Measurements from ENCODE around the gene NFATC3.

Gene NFATC3

DNA sequence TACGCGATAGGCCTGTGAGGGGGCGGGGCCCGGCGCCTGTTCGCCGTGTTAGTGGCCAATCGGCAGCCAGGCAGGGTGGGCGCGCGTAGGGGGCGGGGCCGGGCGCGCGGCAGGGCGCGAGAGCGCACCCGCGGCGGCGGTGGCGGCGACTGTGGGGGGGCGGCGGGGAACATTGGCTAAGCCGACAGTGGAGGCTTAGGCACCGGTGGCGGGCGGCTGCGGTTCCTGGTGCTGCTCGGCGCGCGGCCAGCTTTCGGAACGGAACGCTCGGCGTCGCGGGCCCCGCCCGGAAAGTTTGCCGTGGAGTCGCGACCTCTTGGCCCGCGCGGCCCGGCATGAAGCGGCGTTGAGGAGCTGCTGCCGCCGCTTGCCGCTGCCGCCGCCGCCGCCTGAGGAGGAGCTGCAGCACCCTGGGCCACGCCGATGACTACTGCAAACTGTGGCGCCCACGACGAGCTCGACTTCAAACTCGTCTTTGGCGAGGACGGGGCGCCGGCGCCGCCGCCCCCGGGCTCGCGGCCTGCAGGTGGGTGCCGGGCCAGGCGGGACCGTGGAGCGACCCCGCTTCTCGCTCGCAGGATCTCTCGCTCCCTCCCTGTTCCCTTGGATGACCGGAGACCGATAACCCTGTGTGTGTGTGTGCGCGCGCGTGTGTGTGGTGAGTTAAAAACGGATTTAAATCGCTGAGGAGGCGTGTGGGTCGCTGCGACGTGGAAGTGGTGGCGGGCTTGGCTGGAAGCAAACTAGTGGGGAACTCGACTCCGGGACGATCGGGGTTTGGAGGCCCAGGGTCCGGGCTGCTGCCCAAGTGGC is at the start of gene NFATC3:
NFATC3 (plus strand) TSS at position 112 of the 813 bp plus-strand sequence; CDS start at position 424, 312 bp downstream.
- DNase-seq, result peak; percentile 75

DNA sequence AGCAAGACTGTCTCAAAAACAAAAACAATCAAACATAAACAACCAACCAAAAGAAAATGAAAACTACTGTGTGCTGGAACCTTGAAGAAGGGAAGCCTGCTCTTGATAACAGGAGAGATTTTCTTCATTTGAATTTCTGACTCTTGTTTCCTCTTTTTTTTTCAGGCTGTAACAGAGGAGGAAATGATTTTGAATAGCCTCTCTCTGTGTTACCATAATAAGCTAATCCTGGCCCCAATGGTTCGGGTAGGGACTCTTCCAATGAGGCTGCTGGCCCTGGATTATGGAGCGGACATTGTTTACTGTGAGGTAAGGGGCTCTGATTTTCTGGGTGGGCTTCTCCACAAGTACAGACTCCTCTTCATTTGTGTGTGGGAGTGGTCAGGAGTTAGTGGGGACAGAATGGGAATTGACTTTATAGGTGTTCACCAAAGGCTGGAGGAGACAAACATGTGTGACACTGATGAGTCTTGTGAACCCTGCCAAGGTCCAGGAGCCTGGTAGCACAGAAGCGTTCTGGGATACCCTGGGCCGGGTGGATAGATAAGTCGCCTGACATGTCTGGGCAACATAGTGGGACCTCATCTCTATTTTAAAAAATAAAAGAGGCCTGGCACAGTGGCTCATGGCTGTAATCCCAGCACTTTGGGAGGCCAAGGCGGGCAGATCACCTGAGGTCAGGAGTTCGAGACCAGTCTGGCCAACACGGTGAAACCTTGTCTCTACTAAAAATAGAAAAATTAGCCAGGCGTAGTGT is 47.2 kb upstream of the NFATC3 start:
- DNase-seq, result no peak

DNA sequence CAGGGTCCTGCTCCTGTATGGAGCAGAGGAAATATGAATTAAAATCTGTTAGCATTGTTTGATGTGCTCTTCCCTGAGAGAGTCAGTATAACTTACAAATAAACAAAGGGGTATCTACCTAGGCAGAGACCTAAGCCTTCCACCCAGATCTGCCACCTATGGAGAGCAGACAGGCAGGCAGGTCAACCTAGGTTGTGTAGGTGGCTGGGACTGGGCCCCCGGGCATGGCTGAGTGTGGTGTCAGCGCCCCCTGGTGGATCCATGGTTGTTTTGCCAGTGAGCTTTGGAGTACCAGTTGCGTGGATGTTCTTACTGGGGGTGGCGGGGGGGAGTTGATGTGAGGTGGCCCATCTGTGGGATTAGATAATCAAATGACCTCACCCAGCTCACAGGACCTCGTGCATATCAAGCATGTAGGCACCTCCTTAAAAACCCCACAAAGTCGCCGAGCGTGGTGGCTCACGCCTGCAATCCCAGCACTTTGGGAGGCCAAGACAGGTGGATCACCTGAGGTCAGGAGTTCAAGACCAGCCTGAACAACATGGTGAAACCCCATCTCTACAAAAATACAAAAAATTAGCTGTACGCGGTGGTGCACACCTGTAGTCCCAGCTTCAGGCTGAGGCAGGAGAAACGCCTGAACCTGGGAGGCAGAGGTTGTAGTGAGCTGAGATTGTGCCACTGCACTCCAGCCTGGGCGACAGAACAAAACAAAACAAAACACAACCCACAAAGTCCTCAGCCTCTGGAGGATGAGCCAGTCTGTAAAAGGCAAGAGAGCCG is 44.5 kb upstream of the NFATC3 start:
- DNase-seq, result peak; percentile 65

DNA sequence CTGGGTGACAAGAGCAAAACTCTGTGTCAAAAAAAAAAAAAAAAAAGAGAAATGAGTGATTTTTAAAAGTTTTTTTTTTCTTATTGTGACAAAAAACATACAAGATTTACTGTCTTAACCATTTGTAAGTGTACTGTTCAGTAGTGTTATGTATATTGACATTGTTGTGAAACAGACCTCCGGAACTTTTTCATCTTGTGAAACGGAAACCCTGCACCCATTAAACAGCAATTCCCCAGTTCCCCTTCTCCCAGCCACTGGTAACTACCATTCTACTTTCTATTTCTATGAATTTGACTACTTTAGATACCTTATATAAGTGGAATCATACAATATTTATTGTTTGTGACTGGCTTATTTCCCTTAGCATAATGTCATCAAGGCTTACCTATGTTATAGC is 43.4 kb upstream of the NFATC3 start:
- DNase-seq, result no peak

DNA sequence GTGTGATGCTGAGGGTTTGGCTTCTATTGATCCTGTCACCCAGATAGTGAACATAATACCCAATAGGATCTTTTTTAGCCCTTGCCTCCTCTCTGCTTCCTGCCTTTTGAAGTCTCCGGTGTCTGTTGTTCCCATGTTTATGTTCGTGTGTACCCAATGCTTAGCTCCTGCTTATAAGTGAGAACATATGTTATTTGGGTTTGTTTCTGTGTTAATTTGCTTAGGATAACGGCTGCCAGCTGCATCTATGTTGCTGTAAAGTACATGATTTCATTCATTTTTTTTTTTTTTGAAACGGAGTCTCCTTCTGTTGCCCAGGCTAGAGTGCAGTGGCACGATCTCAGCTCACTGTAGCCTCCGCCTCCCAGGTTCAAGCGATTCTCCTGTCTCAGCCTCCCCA is 39.1 kb upstream of the NFATC3 start:
- no peak for DNase-seq

DNA sequence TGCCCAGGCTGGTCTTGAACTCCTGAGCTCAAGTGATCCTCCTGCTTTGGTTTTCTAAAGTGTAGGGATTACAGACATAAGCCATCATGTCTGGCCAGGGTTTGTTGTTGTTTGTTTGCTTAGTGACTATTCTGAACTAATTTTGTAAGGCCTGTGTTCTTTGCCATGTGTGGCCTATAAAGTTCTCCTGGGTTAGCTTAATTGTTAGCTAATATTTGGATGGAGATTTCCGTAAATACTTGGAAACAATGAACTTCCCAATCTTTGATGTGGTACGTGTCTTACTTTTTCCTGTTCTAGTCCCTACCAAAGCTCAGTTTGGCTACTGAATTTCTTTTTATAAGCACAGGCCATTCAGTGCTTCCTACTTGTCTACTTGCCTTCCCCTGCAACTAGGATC is 37.2 kb upstream of the NFATC3 start:
- DNase-seq, result no peak

DNA sequence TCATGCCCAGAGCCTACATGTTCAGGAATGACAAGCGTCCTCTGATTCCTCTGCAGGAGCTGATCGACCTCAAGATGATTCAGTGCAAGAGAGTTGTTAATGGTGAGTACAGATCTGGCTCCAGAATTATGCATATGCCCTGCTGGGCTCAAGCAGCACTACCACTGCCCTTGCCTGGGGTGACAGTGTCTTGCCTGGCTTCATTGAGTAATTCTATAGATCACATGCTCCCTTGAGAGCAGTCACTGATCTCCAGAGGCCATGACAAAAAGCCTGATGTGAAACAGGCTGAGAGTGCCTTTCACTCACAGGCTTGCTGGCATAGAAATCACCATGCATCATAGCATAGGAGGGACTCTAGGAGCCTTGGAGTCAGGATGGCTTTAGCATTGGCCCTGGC is 35.7 kb upstream of the NFATC3 start:
- no peak for DNase-seq

DNA sequence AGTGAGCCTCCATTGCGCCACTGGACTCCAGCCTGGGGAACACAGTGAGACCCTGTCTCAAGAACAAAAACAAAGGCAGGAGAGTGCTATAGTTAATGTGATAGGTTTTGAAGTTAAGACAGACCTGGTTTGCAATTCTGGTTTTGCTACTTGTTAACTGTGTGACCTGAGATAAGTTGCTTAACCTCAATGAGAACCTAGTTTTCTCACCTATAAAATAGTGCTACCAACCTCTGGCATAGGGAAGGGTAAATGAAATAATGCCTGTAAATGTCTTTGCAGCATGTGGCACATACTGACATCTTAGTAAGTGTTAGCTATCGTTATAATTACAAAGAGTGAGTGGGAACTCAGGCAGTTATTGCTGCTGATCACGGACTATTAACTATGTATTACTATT is 29.8 kb upstream of the NFATC3 start:
- DNase-seq, result no peak

DNA sequence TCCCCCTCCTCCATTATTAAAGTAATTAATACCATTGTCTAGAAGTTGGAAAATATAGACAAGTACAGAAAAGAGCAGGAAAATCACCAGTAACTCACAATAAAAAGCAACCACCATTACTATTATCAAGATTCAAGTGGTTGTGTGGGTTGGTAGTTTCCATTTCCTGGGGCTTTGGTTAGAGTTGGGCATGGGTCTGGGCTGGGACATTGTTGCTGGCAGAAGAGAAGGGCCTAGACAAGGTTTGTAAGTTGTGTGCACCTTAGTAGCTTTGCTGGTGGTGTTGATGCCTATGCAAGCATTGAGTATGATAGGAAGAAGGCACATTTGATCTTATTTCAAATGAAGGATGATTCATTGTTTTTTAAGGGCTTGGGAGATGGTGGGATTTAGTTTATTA is 25.4 kb upstream of the NFATC3 start:
- DNase-seq, result no peak

DNA sequence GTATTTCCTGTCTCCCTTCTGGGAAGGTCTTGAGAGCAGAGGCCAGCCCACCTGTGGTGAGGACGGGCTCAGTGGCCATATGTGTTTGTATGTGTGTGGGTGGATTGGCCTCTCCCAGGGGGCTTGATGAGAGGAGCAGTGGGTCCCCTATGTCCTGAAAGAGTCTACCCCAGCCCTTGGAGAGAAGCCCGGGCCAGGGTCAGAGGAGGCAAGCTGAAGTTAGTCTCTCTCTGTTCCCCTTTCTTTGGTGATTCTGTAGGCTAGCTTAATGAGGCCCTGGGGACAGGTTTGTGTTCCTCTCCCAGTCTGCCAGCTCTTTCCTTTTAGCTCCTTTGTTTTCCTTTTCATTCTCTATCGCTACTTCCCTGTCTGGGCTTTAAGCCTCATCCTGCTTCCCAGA is 23.8 kb upstream of the NFATC3 start:
- no peak for DNase-seq

DNA sequence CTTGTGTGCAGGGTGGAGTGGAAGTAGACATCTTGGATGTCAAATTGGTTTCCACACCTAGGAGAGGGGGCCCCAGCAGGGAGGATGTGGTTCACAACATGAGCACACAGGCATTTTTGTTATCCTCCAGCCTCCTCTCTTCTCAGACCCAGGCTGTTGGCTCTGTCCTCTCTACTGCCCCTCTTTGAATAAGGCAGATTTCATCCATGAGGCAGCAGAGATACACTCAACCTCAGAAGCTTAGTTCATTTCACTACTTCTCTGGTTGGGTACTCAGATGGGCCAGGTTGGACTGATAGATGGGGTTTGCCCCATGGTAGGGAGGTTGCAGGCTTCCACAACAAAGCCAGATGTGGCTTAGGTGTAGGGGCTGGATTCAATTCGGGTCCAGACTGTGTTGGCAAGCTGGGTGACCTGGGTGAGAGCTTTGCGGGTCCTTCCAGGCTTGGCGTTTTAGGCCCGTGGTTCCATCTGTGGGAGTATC is 22.2 kb upstream of the NFATC3 start:
- DNase-seq, result no peak

DNA sequence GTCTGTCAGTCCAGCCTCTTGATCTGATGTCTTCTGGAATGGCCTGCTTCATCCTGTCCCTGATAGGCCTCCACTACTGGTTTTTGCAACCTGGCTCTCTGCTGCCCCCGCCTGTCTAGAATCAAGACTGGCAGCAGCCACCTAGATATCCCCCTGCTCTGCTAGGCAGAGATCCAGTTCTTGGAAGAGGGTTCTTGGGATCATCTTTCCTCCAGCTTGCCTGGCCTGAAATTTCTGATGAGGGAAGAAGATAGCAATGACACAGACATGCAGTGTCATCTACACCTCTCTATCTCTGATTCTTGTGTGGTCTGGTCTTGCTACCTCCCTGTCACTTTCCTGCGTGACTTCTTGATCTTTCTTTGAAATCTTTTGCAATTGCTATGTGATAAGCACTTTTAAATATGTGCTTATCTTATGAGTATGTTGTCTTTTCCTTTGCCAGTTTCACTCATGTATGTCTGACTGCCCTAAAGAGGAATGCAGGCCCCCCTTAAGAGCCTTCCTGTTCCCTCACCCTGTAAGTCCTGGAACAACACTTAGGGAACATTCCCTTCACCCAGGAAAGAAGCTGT is 20.3 kb upstream of the NFATC3 start:
- peak; percentile 23 for DNase-seq

DNA sequence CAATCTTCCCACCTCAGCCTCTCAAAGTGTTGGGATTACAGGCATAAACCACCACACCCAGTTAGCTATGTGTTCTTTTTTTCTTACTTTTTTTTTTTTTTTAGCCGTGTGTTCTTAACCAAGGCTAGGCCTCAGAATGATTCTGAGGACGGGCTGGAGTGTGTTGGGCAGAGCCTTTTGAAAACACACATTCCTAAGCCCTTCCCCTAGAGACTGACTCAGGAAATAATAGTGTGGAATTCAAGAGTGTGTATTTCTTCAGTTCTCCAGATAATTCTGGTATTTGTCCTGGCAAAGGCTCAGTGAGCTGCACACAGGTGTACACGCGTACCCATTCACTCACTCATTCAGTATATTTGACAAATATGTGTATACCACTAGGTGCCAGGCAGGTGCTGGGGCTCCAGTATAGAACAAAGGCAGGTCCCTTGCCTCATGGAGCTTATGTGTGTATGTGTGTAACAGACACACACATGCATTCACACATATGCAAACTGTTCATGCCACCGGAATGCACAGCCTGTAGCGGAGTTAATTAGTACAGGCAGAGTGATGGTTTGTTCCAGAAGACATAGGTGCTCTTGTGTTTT is 19.4 kb upstream of the NFATC3 start:
- no peak for DNase-seq

DNA sequence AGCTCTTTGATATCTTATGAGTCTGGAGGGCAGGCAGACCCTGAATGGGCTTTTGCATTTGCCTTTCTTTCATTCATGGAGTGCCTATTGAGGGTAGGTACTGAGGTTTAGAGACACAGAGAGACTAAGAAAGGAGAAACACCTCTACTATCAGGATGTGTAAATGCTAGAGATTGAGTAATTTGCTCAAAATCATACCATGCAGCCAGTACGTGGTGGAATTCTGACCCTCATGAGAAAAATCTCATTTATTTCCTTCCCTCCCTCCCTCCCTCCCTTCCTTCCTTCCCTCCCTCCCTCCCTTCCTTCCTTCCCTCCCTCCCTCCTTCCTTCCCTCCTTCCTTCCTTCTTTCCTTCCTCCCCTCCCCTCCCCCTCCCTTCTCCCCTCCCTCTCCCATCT is 18.4 kb upstream of the NFATC3 start:
- DNase-seq, result no peak

DNA sequence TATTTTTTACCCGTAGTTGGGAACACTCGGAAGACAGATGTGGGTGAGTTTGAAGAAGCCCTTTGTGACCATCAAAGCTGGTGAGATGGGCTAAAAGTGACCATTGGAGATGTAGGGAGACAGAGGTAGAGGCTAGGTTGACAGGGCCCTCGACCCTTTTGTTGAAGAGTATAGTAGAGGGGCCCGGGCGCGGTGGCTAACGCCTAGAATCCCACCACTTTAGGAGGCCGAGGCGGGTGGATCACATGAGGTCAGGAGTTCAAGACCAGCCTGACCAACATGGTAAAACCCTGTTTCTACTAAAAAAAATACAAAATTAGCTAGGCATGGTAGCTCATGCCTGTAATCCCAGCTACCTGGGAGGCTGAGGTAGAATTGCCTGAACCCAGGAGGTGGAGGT is 16.2 kb upstream of the NFATC3 start:
- no peak for DNase-seq

DNA sequence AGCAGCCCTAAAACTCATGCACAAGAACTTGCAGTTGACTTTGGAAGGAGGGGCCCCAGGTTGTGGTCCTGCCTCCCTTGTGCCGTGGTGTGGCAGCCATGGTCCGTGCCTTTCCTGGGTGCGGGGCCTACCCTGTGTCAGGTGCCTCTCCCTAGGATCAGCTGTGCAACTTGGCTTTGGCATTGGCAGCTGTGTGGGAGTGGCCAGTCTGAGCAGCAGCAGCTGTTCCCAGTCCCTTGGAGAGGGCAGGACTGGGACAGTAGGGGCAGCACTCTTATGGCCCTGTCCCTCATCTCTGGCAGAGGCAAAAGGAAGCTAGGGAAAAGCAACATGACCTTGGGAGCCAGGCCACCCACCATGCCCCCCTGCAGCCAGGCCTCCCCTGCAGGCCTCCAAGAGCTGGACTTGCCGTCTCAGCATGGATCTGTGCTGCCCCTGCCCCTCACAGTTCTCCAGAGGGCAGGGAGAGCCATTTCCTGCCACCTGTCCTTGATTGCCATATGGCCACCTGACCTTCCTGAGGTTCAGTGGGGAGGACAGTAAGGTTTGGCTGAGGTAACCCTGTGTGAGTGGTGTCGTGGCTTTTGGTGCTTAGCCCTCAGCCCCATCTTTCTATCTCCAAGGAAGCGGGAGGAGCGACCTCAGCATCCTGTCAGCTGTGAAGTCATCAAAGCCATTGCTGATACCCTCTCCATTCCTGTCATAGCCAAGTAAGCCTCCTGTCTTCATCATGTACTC is 15.5 kb upstream of the NFATC3 start:
- DNase-seq, result peak; percentile 49

DNA sequence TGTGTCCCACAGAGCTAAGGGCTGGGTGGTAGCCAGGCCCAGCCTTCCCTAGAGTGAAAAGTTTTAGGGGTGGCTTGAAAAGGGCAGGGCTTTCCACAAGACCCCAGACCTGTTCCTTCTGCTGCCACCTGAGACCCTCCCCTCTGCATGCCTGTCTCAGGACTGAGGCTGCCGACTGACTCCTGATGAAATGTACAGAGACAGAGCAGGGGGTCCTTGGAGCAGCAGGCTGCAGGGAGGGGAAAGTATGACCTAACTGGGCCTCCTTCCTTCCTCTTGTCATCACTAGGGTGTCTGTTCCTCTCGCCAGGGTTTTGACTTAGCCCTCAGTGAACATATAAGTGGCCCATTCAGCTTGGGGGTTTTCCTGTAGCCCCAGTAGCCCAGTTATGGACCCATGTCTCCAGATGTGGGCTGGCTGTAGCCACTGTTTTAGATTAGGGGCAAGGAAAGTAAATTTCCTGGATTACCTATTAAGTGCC is 14.9 kb upstream of the NFATC3 start:
- DNase-seq, result no peak

DNA sequence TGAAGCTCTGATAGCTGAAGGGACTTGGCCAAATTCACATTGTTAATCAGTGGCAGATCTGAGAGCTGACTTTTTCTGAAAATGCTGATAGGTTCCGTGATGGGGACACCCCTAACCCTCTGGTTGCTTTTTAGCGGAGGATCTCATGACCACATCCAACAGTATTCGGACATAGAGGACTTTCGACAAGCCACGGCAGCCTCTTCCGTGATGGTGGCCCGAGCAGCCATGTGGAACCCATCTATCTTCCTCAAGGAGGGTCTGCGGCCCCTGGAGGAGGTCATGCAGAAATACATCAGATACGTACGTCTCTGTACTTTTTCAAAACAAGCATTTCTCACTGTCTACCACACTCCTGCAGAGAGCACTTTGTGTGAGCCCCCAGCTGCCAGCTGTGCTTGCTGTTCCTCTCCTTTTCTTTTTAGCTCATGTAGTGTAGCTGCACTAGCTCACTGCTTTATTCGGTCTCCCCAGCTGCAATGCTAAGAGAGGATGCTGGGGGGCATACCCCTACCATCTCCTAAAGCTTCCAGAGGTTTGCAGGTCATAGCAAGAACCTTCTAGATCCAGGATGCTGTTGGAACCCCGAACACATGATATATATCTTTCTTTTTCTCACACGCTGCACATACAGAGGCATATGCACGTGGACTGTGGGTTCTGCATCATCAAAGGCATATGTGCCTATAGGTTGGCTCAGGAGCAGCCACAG is 14.2 kb upstream of the NFATC3 start:
- DNase-seq, result no peak

DNA sequence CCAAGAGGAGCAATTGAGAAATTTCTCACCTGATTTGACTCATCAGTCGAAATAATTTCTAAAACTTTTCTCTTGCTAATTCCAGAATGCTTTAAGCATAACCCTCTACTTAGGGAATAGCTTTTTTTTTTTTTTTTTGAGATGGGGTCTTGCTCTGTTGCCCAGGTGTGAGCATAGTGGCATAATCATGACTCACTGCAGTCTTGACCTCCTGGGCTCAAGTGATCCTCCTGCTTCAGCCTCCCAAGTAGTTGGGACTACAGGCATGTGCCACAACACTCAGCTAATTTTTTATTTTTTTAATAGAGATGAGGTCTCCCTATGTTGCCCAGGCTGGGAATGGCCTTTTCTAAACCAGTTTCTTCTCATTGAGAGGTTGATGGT is 13.7 kb upstream of the NFATC3 start:
- DNase-seq, result no peak

DNA sequence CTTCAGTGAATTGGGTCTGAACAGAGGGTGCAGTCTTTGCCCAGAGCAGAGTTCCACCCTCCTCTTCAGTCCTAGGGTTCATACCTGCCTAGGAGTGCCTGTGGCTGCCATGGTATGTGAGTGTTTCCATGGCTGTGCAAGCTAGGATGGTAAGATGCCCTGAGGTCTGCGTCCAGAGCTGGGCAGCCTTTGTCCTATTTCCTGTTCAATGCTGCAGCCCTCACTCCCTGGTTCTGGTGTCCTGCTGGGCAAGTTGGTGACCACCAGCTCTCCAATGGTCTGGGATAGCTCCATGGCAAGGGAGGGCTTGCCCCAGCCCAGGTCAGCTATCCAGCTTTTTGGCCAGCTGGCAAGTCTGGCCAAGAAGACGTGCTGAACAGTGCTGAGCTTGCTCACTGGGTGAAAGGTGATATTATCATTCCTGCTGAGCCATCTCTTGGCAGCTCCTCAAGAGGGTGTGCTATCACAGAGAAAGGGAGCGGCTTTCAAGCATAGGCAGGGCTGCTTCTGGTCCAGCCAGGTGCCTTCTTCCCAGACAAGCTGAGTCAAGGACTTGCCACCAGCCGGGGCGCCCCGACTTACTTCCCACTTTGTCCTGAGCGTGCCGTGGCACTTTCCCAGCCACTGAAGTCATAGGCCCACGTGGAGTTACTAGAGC is 13.0 kb upstream of the NFATC3 start:
- no peak for DNase-seq
